Effector CD4-positive, alpha-beta T cell (primary cell): ENCODE measurements around the gene ADAM29. TPM values are rescaled to one million over a fixed set of nuclear protein-coding genes. Genes with fewer than 3 reads are reported as not detected.
"Not testable (repeated sequence)": the region's sequence is repeated elsewhere in the genome, so short reads cannot be mapped to it uniquely, and the experiment has no call there.

Experiments
- DNase-seq: peaks from one replicate; pipeline ENCODE4 v3.0.0-alpha.2; 2020
- total RNA-seq: gene quantifications from one replicate; lab custom pipeline; 2026; lab: John Stamatoyannopoulos, UW

Gene ADAM29
- total RNA-seq: not detected

- DNase-seq: no peak
Measured at GRCh38 chr4:174918058-174918457, at the start of gene ADAM29. ADAM29 (plus strand) TSS chr4:174918358; CDS start chr4:174975526, 57,168 bp downstream.

- no peak for DNase-seq
Measured at GRCh38 chr4:174869339-174869738, 48.8 kb upstream of the ADAM29 start.

GRCh38 chr4:174870311-174870710, 47.8 kb upstream of the ADAM29 start:
- DNase-seq: no peak

GRCh38 chr4:174871407-174871806, 46.8 kb upstream of the ADAM29 start:
- DNase-seq: no peak

- not testable (repeated sequence) for DNase-seq
Measured at GRCh38 chr4:174873146-174873545, 45.0 kb upstream of the ADAM29 start.

GRCh38 chr4:174873931-174874330, 44.2 kb upstream of the ADAM29 start:
- no peak for DNase-seq

GRCh38 chr4:174874898-174875297, 43.3 kb upstream of the ADAM29 start:
- no peak for DNase-seq

GRCh38 chr4:174880001-174880400, 38.2 kb upstream of the ADAM29 start:
- no peak for DNase-seq

GRCh38 chr4:174882317-174882992, 35.7 kb upstream of the ADAM29 start:
- no peak for DNase-seq

- DNase-seq: no peak
Measured at GRCh38 chr4:174907508-174907907, 10.7 kb upstream of the ADAM29 start.

GRCh38 chr4:174910271-174910670, 7.9 kb upstream of the ADAM29 start:
- no peak for DNase-seq

- no peak for DNase-seq
Measured at GRCh38 chr4:174912919-174913543, 5.1 kb upstream of the ADAM29 start.

- DNase-seq: no peak
Measured at GRCh38 chr4:174919886-174920423, 1.8 kb downstream of the ADAM29 start.

GRCh38 chr4:174926958-174927357, 8.8 kb downstream of the ADAM29 start:
- DNase-seq: no peak

GRCh38 chr4:174928174-174928573, 10.0 kb downstream of the ADAM29 start:
- no peak for DNase-seq

- DNase-seq: no peak
Measured at GRCh38 chr4:174928575-174929253, 10.6 kb downstream of the ADAM29 start.

GRCh38 chr4:174929346-174929745, 11.2 kb downstream of the ADAM29 start:
- no peak for DNase-seq

GRCh38 chr4:174930895-174931294, 12.7 kb downstream of the ADAM29 start:
- no peak for DNase-seq

- no peak for DNase-seq
Measured at GRCh38 chr4:174933083-174933482, 14.9 kb downstream of the ADAM29 start.

- no peak for DNase-seq
Measured at GRCh38 chr4:174934360-174934759, 16.2 kb downstream of the ADAM29 start.

GRCh38 chr4:174935607-174936006, 17.4 kb downstream of the ADAM29 start:
- no peak for DNase-seq

- no peak for DNase-seq
Measured at GRCh38 chr4:174940002-174940401, 21.8 kb downstream of the ADAM29 start.

- DNase-seq: no peak
Measured at GRCh38 chr4:174946246-174946645, 28.1 kb downstream of the ADAM29 start.

GRCh38 chr4:174948826-174949225, 30.7 kb downstream of the ADAM29 start:
- no peak for DNase-seq
